K562 (cell line): ENCODE results near the gene CD14. TPM values are rescaled to one million over a fixed set of nuclear protein-coding genes. Genes with fewer than 3 reads are reported as not detected.

Experiments used
- ARID1B ChIP-seq: fragments of 450-650 bp; IDR thresholded peaks from 2 replicates; pipeline ENCODE4 v1.6.1; 2016; ENCODE audit warnings: antibody characterized with exemption, mild to moderate bottlenecking, inconsistent platforms
- NCOA2 ChIP-seq, 2 experiments: fragments of 450-650 bp; IDR thresholded peaks; 2 replicates each; pipeline ENCODE4 v1.6.1; 2018; ENCODE audit warnings: mild to moderate bottlenecking in 2 of 2, moderate library complexity in 1 of 2; ENCODE audit not compliant: partially characterized antibody in 2 of 2
- NFYB ChIP-seq: IDR thresholded peaks from 2 replicates; pipeline ENCODE4 v1.6.1; 2011; ENCODE audit warnings: mild to moderate bottlenecking, moderate library complexity; ENCODE audit not compliant: insufficient read length; ENCODE audit errors: extremely low read depth
- POLR2A ChIP-seq: fragments of 450-650 bp; conservative IDR thresholded peaks from 2 replicates; pipeline ENCODE4 v1.6.1; 2016
- STAG1 ChIP-seq: sonication (generic); formaldehyde crosslinking; IDR thresholded peaks from 2 replicates; pipeline ENCODE4 v1.5.0; 2020; ENCODE audit warnings: missing genetic modification reagents, borderline replicate concordance
- ZNF24 ChIP-seq: fragments of 450-650 bp; IDR thresholded peaks from 2 replicates; pipeline ENCODE4 v1.6.1; 2016
- ZNF280B ChIP-seq: fragments of 250-450 bp; sonication (Bioruptor Pico); IDR thresholded peaks from 2 replicates; pipeline ENCODE4 v1.5.1; 2021; ENCODE audit warnings: mild to moderate bottlenecking
- ZNF830 ChIP-seq: fragments of 250-450 bp; sonication (Bioruptor Pico); IDR thresholded peaks from 2 replicates; pipeline ENCODE4 v1.5.0; 2021; ENCODE audit warnings: mild to moderate bottlenecking
- polyA plus RNA-seq, 8 experiments: library from polyadenylated mRNA; depleted of rRNA in 4 of 8; stranded (reverse) in 5 of 8; unstranded in 3 of 8; fragments of >200 nt; fragmentation: Nextera tagmentation in 2 of 8; fragmentation: Illumina TruSeq in 1 of 8; extraction: Ambion mirVana in 2 of 8; extraction: Trizol in 1 of 8; gene quantifications; 2 replicates each; pipeline versions ENCODE4 v1.2.1 to v1.2.3, GENCODE V29; 2011 to 2014; ENCODE audit warnings: inconsistent platforms in 1 of 8, missing spikeins in 1 of 8
- total RNA-seq, 7 experiments: library from RNA; depleted of rRNA in 6 of 7; stranded (reverse); fragments of >200 nt in 6 of 7; fragmentation: Illumina TruSeq in 2 of 7; extraction: Trizol in 2 of 7; gene quantifications; 2 replicates each; pipeline versions ENCODE4 v1.2.1 to v1.2.3, GENCODE V29; 2011 to 2021; ENCODE audit warnings: low replicate concordance in 1 of 7
- TF ChIP-seq, protein P1 (sequence below): fragments of 450-650 bp; IDR thresholded peaks from 2 replicates; pipeline ENCODE4 v1.6.1; 2016; ENCODE audit warnings: low read depth
- TF ChIP-seq, protein P2 (sequence below): fragments of 450-650 bp; IDR thresholded peaks from 2 replicates; pipeline ENCODE4 v1.6.1; 2018; ENCODE audit not compliant: partially characterized antibody
- TF ChIP-seq, protein P3 (sequence below): sonication (generic); formaldehyde crosslinking; IDR thresholded peaks from 2 replicates; pipeline ENCODE4 v1.8.0; 2022; ENCODE audit warnings: mild to moderate bottlenecking, missing genetic modification reagents, borderline replicate concordance

The CD14 gene
- total and polyA plus RNA-seq, 9 of the 15 experiments (the other 6 are each of a cell fraction or from before 2014, with no cell fraction given), result 0.07 to 0.47 (median 0.14) TPM; not detected in 2

GRCh38 chr5:140664359-140665119, 31.6 kb upstream of the CD14 start, which contains the start of gene WDR55 (continued):
- TF ChIP-seq, protein P1, sequence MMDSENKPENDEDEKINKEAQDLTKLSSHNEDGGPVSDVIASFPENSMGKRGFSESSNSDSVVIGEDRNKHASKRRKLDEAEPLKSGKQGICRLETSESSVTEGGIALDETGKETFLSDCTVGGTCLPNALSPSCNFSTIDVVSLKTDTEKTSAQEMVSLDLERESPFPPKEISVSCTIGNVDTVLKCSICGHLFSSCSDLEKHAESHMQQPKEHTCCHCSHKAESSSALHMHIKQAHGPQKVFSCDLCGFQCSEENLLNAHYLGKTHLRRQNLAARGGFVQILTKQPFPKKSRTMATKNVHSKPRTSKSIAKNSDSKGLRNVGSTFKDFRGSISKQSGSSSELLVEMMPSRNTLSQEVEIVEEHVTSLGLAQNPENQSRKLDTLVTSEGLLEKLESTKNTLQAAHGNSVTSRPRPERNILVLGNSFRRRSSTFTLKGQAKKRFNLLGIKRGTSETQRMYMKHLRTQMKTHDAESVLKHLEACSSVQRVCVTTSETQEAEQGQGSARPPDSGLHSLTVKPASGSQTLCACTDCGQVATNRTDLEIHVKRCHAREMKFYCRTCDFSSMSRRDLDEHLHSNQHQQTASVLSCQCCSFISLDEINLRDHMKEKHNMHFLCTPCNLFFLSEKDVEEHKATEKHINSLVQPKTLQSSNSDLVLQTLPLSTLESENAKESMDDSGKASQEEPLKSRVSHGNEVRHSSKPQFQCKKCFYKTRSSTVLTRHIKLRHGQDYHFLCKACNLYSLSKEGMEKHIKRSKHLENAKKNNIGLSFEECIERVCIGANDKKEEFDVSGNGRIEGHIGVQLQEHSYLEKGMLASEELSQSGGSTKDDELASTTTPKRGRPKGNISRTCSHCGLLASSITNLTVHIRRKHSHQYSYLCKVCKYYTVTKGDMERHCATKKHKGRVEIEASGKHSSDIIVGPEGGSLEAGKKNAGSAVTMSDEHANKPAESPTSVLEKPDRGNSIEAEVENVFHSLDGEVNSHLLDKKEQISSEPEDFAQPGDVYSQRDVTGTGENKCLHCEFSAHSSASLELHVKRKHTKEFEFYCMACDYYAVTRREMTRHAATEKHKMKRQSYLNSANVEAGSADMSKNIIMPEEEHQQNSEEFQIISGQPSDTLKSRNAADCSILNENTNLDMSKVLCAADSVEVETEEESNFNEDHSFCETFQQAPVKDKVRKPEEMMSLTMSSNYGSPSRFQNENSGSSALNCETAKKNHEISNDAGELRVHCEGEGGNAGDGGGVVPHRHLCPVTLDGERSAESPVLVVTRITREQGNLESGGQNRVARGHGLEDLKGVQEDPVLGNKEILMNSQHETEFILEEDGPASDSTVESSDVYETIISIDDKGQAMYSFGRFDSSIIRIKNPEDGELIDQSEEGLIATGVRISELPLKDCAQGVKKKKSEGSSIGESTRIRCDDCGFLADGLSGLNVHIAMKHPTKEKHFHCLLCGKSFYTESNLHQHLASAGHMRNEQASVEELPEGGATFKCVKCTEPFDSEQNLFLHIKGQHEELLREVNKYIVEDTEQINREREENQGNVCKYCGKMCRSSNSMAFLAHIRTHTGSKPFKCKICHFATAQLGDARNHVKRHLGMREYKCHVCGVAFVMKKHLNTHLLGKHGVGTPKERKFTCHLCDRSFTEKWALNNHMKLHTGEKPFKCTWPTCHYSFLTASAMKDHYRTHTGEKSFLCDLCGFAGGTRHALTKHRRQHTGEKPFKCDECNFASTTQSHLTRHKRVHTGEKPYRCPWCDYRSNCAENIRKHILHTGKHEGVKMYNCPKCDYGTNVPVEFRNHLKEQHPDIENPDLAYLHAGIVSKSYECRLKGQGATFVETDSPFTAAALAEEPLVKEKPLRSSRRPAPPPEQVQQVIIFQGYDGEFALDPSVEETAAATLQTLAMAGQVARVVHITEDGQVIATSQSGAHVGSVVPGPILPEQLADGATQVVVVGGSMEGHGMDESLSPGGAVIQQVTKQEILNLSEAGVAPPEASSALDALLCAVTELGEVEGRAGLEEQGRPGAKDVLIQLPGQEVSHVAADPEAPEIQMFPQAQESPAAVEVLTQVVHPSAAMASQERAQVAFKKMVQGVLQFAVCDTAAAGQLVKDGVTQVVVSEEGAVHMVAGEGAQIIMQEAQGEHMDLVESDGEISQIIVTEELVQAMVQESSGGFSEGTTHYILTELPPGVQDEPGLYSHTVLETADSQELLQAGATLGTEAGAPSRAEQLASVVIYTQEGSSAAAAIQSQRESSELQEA, result no peak
- TF ChIP-seq STAG1 (CRISPR knock-in tag) (no peak), ZNF24 (no peak), NCOA2 (IDR thresholded peaks at IDR 0.05; ENCODE audit: partially characterized antibody in 2 of 2) (no peak), ARID1B (peak; percentile 51), NFYB (no peak), ZNF280B (CRISPR knock-in tag) (no peak), POLR2A (peak; percentile 92), ZNF830 (CRISPR knock-in tag) (no peak)
- TF ChIP-seq, protein P2, sequence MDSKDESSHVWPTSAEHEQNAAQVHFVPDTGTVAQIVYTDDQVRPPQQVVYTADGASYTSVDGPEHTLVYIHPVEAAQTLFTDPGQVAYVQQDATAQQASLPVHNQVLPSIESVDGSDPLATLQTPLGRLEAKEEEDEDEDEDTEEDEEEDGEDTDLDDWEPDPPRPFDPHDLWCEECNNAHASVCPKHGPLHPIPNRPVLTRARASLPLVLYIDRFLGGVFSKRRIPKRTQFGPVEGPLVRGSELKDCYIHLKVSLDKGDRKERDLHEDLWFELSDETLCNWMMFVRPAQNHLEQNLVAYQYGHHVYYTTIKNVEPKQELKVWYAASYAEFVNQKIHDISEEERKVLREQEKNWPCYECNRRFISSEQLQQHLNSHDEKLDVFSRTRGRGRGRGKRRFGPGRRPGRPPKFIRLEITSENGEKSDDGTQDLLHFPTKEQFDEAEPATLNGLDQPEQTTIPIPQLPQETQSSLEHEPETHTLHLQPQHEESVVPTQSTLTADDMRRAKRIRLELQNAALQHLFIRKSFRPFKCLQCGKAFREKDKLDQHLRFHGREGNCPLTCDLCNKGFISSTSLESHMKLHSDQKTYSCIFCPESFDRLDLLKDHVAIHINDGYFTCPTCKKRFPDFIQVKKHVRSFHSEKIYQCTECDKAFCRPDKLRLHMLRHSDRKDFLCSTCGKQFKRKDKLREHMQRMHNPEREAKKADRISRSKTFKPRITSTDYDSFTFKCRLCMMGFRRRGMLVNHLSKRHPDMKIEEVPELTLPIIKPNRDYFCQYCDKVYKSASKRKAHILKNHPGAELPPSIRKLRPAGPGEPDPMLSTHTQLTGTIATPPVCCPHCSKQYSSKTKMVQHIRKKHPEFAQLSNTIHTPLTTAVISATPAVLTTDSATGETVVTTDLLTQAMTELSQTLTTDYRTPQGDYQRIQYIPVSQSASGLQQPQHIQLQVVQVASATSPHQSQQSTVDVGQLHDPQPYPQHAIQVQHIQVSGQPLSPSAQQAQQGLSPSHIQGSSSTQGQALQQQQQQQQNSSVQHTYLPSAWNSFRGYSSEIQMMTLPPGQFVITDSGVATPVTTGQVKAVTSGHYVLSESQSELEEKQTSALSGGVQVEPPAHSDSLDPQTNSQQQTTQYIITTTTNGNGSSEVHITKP, result peak; percentile 71
- TF ChIP-seq, protein P3, sequence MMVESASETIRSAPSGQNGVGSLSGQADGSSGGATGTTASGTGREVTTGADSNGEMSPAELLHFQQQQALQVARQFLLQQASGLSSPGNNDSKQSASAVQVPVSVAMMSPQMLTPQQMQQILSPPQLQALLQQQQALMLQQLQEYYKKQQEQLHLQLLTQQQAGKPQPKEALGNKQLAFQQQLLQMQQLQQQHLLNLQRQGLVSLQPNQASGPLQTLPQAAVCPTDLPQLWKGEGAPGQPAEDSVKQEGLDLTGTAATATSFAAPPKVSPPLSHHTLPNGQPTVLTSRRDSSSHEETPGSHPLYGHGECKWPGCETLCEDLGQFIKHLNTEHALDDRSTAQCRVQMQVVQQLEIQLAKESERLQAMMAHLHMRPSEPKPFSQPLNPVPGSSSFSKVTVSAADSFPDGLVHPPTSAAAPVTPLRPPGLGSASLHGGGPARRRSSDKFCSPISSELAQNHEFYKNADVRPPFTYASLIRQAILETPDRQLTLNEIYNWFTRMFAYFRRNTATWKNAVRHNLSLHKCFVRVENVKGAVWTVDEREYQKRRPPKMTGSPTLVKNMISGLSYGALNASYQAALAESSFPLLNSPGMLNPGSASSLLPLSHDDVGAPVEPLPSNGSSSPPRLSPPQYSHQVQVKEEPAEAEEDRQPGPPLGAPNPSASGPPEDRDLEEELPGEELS (CRISPR knock-in tag), result no peak
